HG03135 (cell line): Measurements from ENCODE around the gene RPGRIP1.
"Not testable (repeated sequence)": the region's sequence is repeated elsewhere in the genome, so short reads cannot be mapped to it uniquely, and the experiment has no call there.

Source experiments
- ATAC-seq: cut with Tn5 transposase; IDR thresholded peaks from one replicate; pipeline ENCODE4 v1.9.1; 2021; ENCODE audit warnings: mild to moderate bottlenecking, moderate library complexity; ENCODE audit not compliant: unreplicated experiment

Gene RPGRIP1

GRCh38 chr14:21258005-21258888, 21.6 kb upstream of the RPGRIP1 start:
- no peak for ATAC-seq

GRCh38 chr14:21258889-21259787, 20.7 kb upstream of the RPGRIP1 start:
- no peak for ATAC-seq

- no peak for ATAC-seq
Observed at GRCh38 chr14:21261824-21262223, 18.1 kb upstream of the RPGRIP1 start.

- ATAC-seq, result no peak
Observed at GRCh38 chr14:21262410-21262809, 17.5 kb upstream of the RPGRIP1 start.

GRCh38 chr14:21263284-21264024, 16.4 kb upstream of the RPGRIP1 start:
- no peak for ATAC-seq

GRCh38 chr14:21264025-21264801, 15.7 kb upstream of the RPGRIP1 start:
- peak; percentile 61 for ATAC-seq

- no peak for ATAC-seq
Observed at GRCh38 chr14:21267431-21267845, 12.4 kb upstream of the RPGRIP1 start.

GRCh38 chr14:21267886-21268616, 11.8 kb upstream of the RPGRIP1 start:
- no peak for ATAC-seq

GRCh38 chr14:21268617-21269251, 11.1 kb upstream of the RPGRIP1 start:
- ATAC-seq, result no peak

GRCh38 chr14:21269252-21270046, 10.4 kb upstream of the RPGRIP1 start, which contains the start of gene HNRNPC:
TSS of gene HNRNPC (minus strand) at chr14:21269442. CDS start at chr14:21234193, 35,249 bp downstream.
- peak; percentile 94 for ATAC-seq

GRCh38 chr14:21272661-21273060, 7.2 kb upstream of the RPGRIP1 start:
- ATAC-seq, result not testable (repeated sequence)

GRCh38 chr14:21275261-21275858, 4.5 kb upstream of the RPGRIP1 start:
- no peak for ATAC-seq

- ATAC-seq, result no peak
Observed at GRCh38 chr14:21278632-21279031, 1.3 kb upstream of the RPGRIP1 start.

- ATAC-seq, result not testable (repeated sequence)
Observed at GRCh38 chr14:21281917-21282316, 2.0 kb downstream of the RPGRIP1 start.

GRCh38 chr14:21286516-21286915, 6.6 kb downstream of the RPGRIP1 start:
- ATAC-seq, result not testable (repeated sequence)

- no peak for ATAC-seq
Observed at GRCh38 chr14:21287168-21287567, 7.3 kb downstream of the RPGRIP1 start.

GRCh38 chr14:21294026-21294425, 14.1 kb downstream of the RPGRIP1 start:
- not testable (repeated sequence) for ATAC-seq

GRCh38 chr14:21298358-21298757, 18.5 kb downstream of the RPGRIP1 start:
- ATAC-seq, result no peak
